ENCODE measurements around the gene HLA-DRA. TPM values are rescaled to one million over a fixed set of nuclear protein-coding genes. Genes with fewer than 3 reads are reported as not detected.

The HLA-DRA gene
- total and polyA plus RNA-seq, 2 experiments from 2014 or later = 6.9 to 7.7 TPM

DNA sequence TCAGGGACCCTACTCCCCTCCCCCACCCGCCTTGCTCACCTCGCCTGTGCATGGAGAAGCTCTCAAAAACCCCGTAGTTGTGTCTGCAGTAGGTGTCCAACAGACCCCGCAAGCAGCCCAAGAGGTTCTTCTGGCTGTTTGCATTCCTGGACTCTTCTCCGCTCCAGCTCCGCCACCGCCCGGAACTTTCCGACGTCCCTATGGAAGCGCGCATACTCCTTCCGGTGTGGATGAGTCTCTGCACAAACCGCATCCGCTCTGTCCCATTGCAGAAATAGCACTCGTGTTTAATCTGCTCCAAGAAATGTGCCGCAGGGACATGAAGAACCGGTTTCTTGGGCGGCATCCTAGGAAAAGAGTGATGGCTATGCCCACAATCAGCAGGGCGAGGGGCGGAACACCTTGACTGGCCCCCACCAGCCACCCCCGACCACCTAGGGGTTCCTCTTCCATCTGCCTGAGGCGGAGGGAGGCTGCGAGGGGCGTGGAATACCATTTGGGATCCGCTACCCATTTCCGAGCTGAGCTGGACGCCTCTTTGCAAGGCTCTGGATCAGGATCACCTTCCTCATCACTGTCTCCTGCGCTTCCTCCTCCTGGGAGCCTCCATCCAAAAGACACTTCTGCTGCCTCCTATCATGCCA is 20.2 kb downstream of the HLA-DRA start:
- H3K9me2 ChIP-seq (ENCODE audit: insufficient read depth) = no peaks in the 10 kb centered on the region; the same call in 1 of the 2 replicates
- H3K79me2 ChIP-seq (replicated peaks; ENCODE audit: insufficient read depth) = no peaks in the 10 kb centered on the region
- TF ChIP-seq POLR2AphosphoS5 (IDR thresholded peaks at IDR 0.05; ENCODE audit: low read depth) (no peak), ZNF114 (CRISPR knock-in tag; IDR thresholded peaks at IDR 0.05) (no peak), JUNB (IDR thresholded peaks at IDR 0.05; ENCODE audit: unreplicated experiment) (no peak), EZH2 (IDR thresholded peaks at IDR 0.05; ENCODE audit: low read depth, unreplicated experiment) (no peak), STAT1 (IDR thresholded peaks at IDR 0.05; ENCODE audit: unreplicated experiment) (no peak), ZNF331 (CRISPR knock-in tag; IDR thresholded peaks at IDR 0.05; ENCODE audit: low read depth) (no peak), CREB1 (CRISPR knock-in tag; IDR thresholded peaks at IDR 0.05; ENCODE audit: low read depth) (no peak), EZH2phosphoT487 (IDR thresholded peaks at IDR 0.05; ENCODE audit: unreplicated experiment) (no peak), NANOG (IDR thresholded peaks at IDR 0.05; ENCODE audit: borderline replicate concordance) (no peak)
- TF ChIP-seq, protein P1, sequence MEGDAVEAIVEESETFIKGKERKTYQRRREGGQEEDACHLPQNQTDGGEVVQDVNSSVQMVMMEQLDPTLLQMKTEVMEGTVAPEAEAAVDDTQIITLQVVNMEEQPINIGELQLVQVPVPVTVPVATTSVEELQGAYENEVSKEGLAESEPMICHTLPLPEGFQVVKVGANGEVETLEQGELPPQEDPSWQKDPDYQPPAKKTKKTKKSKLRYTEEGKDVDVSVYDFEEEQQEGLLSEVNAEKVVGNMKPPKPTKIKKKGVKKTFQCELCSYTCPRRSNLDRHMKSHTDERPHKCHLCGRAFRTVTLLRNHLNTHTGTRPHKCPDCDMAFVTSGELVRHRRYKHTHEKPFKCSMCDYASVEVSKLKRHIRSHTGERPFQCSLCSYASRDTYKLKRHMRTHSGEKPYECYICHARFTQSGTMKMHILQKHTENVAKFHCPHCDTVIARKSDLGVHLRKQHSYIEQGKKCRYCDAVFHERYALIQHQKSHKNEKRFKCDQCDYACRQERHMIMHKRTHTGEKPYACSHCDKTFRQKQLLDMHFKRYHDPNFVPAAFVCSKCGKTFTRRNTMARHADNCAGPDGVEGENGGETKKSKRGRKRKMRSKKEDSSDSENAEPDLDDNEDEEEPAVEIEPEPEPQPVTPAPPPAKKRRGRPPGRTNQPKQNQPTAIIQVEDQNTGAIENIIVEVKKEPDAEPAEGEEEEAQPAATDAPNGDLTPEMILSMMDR (conservative IDR thresholded peaks at IDR 0.05; ENCODE audit: low read depth in 2 of 2) = no peak
- TF ChIP-seq, protein P2, sequence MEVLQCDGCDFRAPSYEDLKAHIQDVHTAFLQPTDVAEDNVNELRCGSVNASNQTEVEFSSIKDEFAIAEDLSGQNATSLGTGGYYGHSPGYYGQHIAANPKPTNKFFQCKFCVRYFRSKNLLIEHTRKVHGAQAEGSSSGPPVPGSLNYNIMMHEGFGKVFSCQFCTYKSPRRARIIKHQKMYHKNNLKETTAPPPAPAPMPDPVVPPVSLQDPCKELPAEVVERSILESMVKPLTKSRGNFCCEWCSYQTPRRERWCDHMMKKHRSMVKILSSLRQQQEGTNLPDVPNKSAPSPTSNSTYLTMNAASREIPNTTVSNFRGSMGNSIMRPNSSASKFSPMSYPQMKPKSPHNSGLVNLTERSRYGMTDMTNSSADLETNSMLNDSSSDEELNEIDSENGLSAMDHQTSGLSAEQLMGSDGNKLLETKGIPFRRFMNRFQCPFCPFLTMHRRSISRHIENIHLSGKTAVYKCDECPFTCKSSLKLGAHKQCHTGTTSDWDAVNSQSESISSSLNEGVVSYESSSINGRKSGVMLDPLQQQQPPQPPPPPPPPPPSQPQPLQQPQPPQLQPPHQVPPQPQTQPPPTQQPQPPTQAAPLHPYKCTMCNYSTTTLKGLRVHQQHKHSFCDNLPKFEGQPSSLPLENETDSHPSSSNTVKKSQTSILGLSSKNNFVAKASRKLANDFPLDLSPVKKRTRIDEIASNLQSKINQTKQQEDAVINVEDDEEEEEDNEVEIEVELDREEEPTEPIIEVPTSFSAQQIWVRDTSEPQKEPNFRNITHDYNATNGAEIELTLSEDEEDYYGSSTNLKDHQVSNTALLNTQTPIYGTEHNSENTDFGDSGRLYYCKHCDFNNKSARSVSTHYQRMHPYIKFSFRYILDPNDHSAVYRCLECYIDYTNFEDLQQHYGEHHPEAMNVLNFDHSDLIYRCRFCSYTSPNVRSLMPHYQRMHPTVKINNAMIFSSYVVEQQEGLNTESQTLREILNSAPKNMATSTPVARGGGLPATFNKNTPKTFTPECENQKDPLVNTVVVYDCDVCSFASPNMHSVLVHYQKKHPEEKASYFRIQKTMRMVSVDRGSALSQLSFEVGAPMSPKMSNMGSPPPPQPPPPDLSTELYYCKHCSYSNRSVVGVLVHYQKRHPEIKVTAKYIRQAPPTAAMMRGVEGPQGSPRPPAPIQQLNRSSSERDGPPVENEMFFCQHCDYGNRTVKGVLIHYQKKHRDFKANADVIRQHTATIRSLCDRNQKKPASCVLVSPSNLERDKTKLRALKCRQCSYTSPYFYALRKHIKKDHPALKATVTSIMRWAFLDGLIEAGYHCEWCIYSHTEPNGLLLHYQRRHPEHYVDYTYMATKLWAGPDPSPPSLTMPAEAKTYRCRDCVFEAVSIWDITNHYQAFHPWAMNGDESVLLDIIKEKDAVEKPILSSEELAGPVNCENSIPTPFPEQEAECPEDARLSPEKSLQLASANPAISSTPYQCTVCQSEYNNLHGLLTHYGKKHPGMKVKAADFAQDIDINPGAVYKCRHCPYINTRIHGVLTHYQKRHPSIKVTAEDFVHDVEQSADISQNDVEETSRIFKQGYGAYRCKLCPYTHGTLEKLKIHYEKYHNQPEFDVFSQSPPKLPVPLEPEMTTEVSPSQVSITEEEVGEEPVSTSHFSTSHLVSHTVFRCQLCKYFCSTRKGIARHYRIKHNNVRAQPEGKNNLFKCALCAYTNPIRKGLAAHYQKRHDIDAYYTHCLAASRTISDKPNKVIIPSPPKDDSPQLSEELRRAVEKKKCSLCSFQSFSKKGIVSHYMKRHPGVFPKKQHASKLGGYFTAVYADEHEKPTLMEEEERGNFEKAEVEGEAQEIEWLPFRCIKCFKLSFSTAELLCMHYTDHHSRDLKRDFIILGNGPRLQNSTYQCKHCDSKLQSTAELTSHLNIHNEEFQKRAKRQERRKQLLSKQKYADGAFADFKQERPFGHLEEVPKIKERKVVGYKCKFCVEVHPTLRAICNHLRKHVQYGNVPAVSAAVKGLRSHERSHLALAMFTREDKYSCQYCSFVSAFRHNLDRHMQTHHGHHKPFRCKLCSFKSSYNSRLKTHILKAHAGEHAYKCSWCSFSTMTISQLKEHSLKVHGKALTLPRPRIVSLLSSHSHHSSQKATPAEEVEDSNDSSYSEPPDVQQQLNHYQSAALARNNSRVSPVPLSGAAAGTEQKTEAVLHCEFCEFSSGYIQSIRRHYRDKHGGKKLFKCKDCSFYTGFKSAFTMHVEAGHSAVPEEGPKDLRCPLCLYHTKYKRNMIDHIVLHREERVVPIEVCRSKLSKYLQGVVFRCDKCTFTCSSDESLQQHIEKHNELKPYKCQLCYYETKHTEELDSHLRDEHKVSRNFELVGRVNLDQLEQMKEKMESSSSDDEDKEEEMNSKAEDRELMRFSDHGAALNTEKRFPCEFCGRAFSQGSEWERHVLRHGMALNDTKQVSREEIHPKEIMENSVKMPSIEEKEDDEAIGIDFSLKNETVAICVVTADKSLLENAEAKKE (CRISPR knock-in tag; IDR thresholded peaks at IDR 0.05) = no peak
- TF ChIP-seq, protein P3, sequence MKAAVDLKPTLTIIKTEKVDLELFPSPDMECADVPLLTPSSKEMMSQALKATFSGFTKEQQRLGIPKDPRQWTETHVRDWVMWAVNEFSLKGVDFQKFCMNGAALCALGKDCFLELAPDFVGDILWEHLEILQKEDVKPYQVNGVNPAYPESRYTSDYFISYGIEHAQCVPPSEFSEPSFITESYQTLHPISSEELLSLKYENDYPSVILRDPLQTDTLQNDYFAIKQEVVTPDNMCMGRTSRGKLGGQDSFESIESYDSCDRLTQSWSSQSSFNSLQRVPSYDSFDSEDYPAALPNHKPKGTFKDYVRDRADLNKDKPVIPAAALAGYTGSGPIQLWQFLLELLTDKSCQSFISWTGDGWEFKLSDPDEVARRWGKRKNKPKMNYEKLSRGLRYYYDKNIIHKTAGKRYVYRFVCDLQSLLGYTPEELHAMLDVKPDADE (IDR thresholded peaks at IDR 0.05) = no peak
- H4K20me1 ChIP-seq (replicated peaks; ENCODE audit: insufficient read depth) = no peaks in the 10 kb centered on the region
- 0 out of 2 replicates have a peak overlapping the region, but pooled peaks have one; percentile 69 for H2AFZ ChIP-seq
- no peak overlapping the region for H3K4me2 ChIP-seq
- no peaks in the 10 kb centered on the region for H3F3A ChIP-seq (replicated peaks; ENCODE audit: low read depth)
- H3K36me3 Mint-ChIP-seq (ENCODE audit: low read depth) = no peaks in the 10 kb centered on the region
- no peak overlapping the region for H3K27ac ChIP-seq (ENCODE audit: low read depth)
- no peak for ATAC-seq
- H3K9me3 Mint-ChIP-seq = peaks cover 8% of the 10 kb centered on the region
- no peak overlapping the region for H3K4me3 ChIP-seq
- H3K4me1 ChIP-seq (ENCODE audit: insufficient read depth) = no peaks in the 10 kb centered on the region; the same call in none of the 2 replicates
- no peak for DNase-seq (ENCODE audit: low spot score)
- no peaks in the 10 kb centered on the region for H3K27me3 ChIP-seq (ENCODE audit: insufficient read depth)
- no peaks in the 10 kb centered on the region for H3K36me3 ChIP-seq (ENCODE audit: insufficient read depth)
- no peak overlapping the region for H3K27ac Mint-ChIP-seq
- peaks cover 1% of the 10 kb centered on the region for H3K27me3 Mint-ChIP-seq (ENCODE audit: insufficient read depth, low read depth, poor library complexity)
- peak overlapping the region; percentile 17; the same call in 2 of the 3 replicates for H3K4me3 Mint-ChIP-seq
- H3K4me1 Mint-ChIP-seq = peaks cover 7% of the 10 kb centered on the region; the same call in 2 of the 3 replicates

Data from GM23338 (cell line).